Progenitor cell of endocrine pancreas (in vitro differentiated cells): Measurements from ENCODE around the gene SPIRE1. TPM values are rescaled to one million over a fixed set of nuclear protein-coding genes. Genes with fewer than 3 reads are reported as not detected.

ENCODE experiments used
- DNase-seq: peaks from one replicate; pipeline ENCODE4 v3.0.0; 2021; ENCODE audit warnings: low spot score; ENCODE audit not compliant: unreplicated experiment
- H3K27ac Mint-ChIP-seq: 2 replicates; pipeline ENCODE4 v1.8.0; 2021; ENCODE audit warnings: mild to moderate bottlenecking, moderate library complexity, mixed read lengths
- H3K27me3 Mint-ChIP-seq: 2 replicates; pipeline ENCODE4 v1.8.0; 2021; ENCODE audit warnings: mixed read lengths
- H3K36me3 Mint-ChIP-seq: 2 replicates; pipeline ENCODE4 v1.8.0; 2022; ENCODE audit warnings: mixed read lengths; ENCODE audit not compliant: insufficient read depth
- H3K4me1 Mint-ChIP-seq: 2 replicates; pipeline ENCODE4 v1.8.0; 2021; ENCODE audit warnings: low read depth, mixed read lengths
- H3K4me3 Mint-ChIP-seq: 2 replicates; pipeline ENCODE4 v1.8.0; 2021; ENCODE audit warnings: low read depth, mild to moderate bottlenecking, moderate library complexity, mixed read lengths
- H3K9me3 Mint-ChIP-seq: 2 replicates; pipeline ENCODE4 v1.8.0; 2021; ENCODE audit warnings: low read depth, mixed read lengths
- total RNA-seq: library from RNA; stranded (reverse); gene quantifications from 2 replicates; pipeline ENCODE4 v1.2.1, GENCODE V29; 2021
- TF ChIP-seq, protein P1 (sequence below): fragments of 200-600 bp; sonication (generic); IDR thresholded peaks from one replicate; pipeline ENCODE4 v1.5.0; 2021; ENCODE audit warnings: antibody characterized with exemption, mild to moderate bottlenecking; ENCODE audit not compliant: unreplicated experiment

SPIRE1 gene
- total RNA-seq, 1 donor from 2014 or later: 24.6 TPM

DNA sequence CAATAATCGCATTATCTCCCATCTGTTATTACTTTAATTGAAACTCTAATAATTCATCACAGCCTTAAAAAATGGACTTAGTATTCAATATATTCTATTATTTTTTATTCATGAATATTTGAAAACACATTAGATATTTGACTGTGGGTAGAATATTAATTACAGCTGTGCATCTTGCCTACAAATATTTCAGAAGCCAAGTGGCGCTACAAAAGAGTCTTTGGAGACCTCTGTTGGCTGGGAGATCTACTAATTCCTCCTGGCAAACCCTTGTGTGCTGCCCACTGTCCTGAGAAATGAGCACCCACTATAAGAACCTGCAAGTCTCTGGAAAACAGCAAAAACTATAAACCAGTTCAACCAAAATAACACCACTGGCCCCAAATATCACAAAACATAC is 195.7 kb downstream of the SPIRE1 start:
- TF ChIP-seq, protein P1, sequence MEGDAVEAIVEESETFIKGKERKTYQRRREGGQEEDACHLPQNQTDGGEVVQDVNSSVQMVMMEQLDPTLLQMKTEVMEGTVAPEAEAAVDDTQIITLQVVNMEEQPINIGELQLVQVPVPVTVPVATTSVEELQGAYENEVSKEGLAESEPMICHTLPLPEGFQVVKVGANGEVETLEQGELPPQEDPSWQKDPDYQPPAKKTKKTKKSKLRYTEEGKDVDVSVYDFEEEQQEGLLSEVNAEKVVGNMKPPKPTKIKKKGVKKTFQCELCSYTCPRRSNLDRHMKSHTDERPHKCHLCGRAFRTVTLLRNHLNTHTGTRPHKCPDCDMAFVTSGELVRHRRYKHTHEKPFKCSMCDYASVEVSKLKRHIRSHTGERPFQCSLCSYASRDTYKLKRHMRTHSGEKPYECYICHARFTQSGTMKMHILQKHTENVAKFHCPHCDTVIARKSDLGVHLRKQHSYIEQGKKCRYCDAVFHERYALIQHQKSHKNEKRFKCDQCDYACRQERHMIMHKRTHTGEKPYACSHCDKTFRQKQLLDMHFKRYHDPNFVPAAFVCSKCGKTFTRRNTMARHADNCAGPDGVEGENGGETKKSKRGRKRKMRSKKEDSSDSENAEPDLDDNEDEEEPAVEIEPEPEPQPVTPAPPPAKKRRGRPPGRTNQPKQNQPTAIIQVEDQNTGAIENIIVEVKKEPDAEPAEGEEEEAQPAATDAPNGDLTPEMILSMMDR: no peak
- no peak overlapping the region for H3K4me3 Mint-ChIP-seq
- H3K4me1 Mint-ChIP-seq: peaks cover 4% of the 10 kb centered on the region
- H3K36me3 Mint-ChIP-seq: peaks cover 10% of the 10 kb centered on the region
- no peaks in the 10 kb centered on the region for H3K27me3 Mint-ChIP-seq
- H3K27ac Mint-ChIP-seq: no peak overlapping the region
- DNase-seq: no peak
- no peaks in the 10 kb centered on the region for H3K9me3 Mint-ChIP-seq

DNA sequence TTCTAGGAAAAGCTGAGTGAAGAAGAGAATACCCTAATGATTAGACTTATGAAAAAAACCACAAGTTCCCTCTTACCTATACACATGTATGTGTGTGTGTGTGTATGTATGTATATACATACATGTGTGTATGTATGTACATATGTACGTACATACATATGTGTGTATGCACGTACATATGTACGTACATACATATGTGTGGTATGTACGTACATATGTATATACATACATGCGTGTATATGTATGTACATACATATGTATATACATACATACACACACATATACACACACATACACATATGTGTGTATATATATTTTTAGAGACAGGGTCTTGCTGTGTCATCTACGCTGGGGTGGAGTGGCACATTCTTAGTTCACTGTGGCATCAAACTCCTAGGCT is 196.6 kb downstream of the SPIRE1 start:
- Mint-ChIP-seq H3K27me3 (no peaks in the 10 kb centered on the region), H3K9me3 (no peaks in the 10 kb centered on the region), H3K4me1 (peaks cover 4% of the 10 kb centered on the region), H3K4me3 (no peak overlapping the region), H3K27ac (peak overlapping the region; percentile 19), H3K36me3 (peaks cover 9% of the 10 kb centered on the region)
- DNase-seq: no peak
- TF ChIP-seq, protein P1: no peak

DNA sequence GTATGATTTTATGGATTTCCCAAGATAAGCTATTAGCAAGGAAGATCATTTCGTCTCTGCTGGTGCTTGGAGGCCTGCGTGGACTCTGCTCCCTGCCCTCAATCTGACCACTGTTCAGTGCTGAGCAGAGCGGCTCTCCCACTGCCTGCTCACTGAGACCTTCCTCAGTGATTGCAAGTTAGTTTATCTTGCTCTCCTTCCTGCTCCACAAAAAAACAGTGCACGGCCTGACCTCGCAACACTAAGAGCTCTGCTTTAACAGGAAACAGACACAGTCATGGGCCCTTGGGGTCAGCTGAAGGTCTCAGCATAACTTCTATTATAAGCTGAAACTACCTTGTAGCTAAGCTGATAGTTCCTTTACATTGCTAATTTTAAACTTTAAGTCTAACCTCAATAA is 197.0 kb downstream of the SPIRE1 start:
- peaks cover 4% of the 10 kb centered on the region for H3K4me1 Mint-ChIP-seq
- peaks cover 9% of the 10 kb centered on the region for H3K36me3 Mint-ChIP-seq
- no peak overlapping the region for H3K4me3 Mint-ChIP-seq
- TF ChIP-seq, protein P1: no peak
- no peaks in the 10 kb centered on the region for H3K9me3 Mint-ChIP-seq
- peak overlapping the region; percentile 19 for H3K27ac Mint-ChIP-seq
- no peaks in the 10 kb centered on the region for H3K27me3 Mint-ChIP-seq
- no peak for DNase-seq

DNA sequence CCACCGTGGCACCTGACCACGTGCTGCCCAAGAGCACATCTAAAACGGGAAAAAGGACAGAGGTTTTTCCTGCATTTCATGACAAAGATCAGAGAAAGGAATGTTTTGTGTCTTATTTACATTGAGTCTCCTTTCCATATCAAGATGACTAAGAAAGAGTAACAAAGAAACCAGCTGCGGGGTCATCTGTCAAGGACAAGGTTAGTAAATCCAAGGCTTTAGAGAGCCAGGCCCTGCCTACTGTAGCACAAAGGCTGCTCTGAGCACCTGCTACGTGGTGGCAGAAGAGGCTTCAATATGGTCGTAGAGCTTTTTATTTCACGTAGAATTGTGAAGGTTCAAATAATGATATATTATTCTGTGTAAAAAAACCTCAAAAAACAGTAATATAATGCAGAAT is 199.1 kb downstream of the SPIRE1 start:
- TF ChIP-seq, protein P1: no peak
- Mint-ChIP-seq H3K9me3 (no peaks in the 10 kb centered on the region), H3K4me3 (no peak overlapping the region), H3K27me3 (no peaks in the 10 kb centered on the region), H3K4me1 (peaks cover 4% of the 10 kb centered on the region), H3K27ac (peak overlapping the region; percentile 26), H3K36me3 (peaks cover 14% of the 10 kb centered on the region)
- DNase-seq: no peak

DNA sequence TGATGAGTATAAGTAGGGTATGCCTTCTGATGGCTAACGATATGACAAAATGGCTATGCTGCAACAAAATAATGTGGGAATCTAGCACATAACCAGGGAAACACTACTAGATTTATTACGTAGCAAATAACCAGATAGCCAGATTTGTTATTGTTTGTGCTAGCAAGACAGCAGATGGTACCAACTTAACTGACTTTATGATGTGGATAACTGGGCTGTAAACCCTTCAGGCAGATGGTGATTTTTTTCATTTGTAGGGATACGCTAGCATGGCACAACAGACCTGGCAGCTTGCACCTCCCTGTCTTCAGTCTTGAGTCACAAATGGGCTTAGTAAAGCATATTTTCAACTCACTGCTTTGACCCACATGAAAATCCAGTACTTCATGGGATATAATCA is 201.5 kb downstream of the SPIRE1 start:
- Mint-ChIP-seq H3K27me3 (no peaks in the 10 kb centered on the region), H3K9me3 (no peaks in the 10 kb centered on the region), H3K4me1 (peaks cover 4% of the 10 kb centered on the region), H3K27ac (no peak overlapping the region), H3K36me3 (peaks cover 17% of the 10 kb centered on the region), H3K4me3 (no peak overlapping the region)
- no peak for DNase-seq
- TF ChIP-seq, protein P1: no peak
